HepG2 (cell line): ENCODE data around the gene ZNF554. TPM values are rescaled to one million over a fixed set of nuclear protein-coding genes. Genes with fewer than 3 reads are reported as not detected.

ENCODE experiments used
- SKIL ChIP-seq: sonication (generic); formaldehyde crosslinking; IDR thresholded peaks from 2 replicates; pipeline ENCODE4 v1.8.0; 2022; ENCODE audit warnings: missing genetic modification reagents, mild to moderate bottlenecking, moderate library complexity, borderline replicate concordance
- ZNF18 ChIP-seq: sonication (generic); formaldehyde crosslinking; IDR thresholded peaks from 2 replicates; pipeline ENCODE4 v1.8.0; 2022; ENCODE audit warnings: mild to moderate bottlenecking, missing genetic modification reagents; ENCODE audit not compliant: insufficient replicate concordance
- ZNF253 ChIP-seq: sonication (generic); formaldehyde crosslinking; IDR thresholded peaks from 2 replicates; pipeline ENCODE4 v1.8.0; 2022; ENCODE audit warnings: mild to moderate bottlenecking, missing genetic modification reagents, borderline replicate concordance
- ZNF33B ChIP-seq: sonication (generic); formaldehyde crosslinking; IDR thresholded peaks from 2 replicates; pipeline ENCODE4 v1.5.1; 2020; ENCODE audit warnings: mild to moderate bottlenecking, missing genetic modification reagents
- ZNF382 ChIP-seq: sonication (generic); formaldehyde crosslinking; IDR thresholded peaks from 2 replicates; pipeline ENCODE4 v1.5.0; 2020; ENCODE audit warnings: missing genetic modification reagents, mild to moderate bottlenecking, borderline replicate concordance
- ZNF572 ChIP-seq: sonication (generic); formaldehyde crosslinking; IDR thresholded peaks from 2 replicates; pipeline ENCODE4 v1.5.1; 2020; ENCODE audit warnings: mild to moderate bottlenecking, missing genetic modification reagents
- polyA plus RNA-seq, 8 experiments: library from polyadenylated mRNA; depleted of rRNA in 3 of 8; stranded (reverse) in 7 of 8; unstranded in 1 of 8; fragments of >200 nt; fragmentation: Illumina TruSeq in 4 of 8; extraction: Trizol in 4 of 8; gene quantifications; 2 replicates each; pipeline versions ENCODE4 v1.2.1 to v1.2.3, GENCODE V29; 2011 to 2016; ENCODE audit warnings: low read depth in 4 of 8, missing spikeins in 1 of 8, mixed read lengths in 1 of 8; ENCODE audit not compliant: insufficient read depth in 1 of 8
- total RNA-seq, 5 experiments: library from RNA; depleted of rRNA; stranded (reverse); fragments of >200 nt; fragmentation: Illumina TruSeq; extraction: Trizol; gene quantifications; 2 replicates each; pipeline ENCODE4 v1.2.3, GENCODE V29; 2016; ENCODE audit warnings: low read depth in 1 of 5
- TF ChIP-seq, protein P1 (sequence below): sonication (generic); formaldehyde crosslinking; IDR thresholded peaks from 2 replicates; pipeline ENCODE4 v1.8.1; 2023; ENCODE audit warnings: mild to moderate bottlenecking, missing genetic modification reagents
- TF ChIP-seq, protein P2 (sequence below): sonication (generic); formaldehyde crosslinking; IDR thresholded peaks from 2 replicates; pipeline ENCODE4 v1.4.0; 2020; ENCODE audit warnings: mild to moderate bottlenecking, missing genetic modification reagents
- TF ChIP-seq, protein P3 (sequence below): sonication (generic); formaldehyde crosslinking; IDR thresholded peaks from 2 replicates; pipeline ENCODE4 v1.4.0; 2020; ENCODE audit warnings: missing genetic modification reagents, mild to moderate bottlenecking, borderline replicate concordance

Gene ZNF554
- total and polyA plus RNA-seq, 2 of the 13 experiments (the other 11 are each of a cell fraction or from before 2014, with no cell fraction given): 2.2 to 2.7 TPM

- TF ChIP-seq, protein P1, sequence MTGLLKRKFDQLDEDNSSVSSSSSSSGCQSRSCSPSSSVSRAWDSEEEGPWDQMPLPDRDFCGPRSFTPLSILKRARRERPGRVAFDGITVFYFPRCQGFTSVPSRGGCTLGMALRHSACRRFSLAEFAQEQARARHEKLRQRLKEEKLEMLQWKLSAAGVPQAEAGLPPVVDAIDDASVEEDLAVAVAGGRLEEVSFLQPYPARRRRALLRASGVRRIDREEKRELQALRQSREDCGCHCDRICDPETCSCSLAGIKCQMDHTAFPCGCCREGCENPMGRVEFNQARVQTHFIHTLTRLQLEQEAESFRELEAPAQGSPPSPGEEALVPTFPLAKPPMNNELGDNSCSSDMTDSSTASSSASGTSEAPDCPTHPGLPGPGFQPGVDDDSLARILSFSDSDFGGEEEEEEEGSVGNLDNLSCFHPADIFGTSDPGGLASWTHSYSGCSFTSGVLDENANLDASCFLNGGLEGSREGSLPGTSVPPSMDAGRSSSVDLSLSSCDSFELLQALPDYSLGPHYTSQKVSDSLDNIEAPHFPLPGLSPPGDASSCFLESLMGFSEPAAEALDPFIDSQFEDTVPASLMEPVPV (CRISPR knock-in tag): no peak
- TF ChIP-seq ZNF253 (CRISPR knock-in tag) (no peak), SKIL (no peak), ZNF572 (CRISPR knock-in tag) (no peak), ZNF33B (CRISPR knock-in tag) (no peak), ZNF382 (CRISPR knock-in tag) (no peak), ZNF18 (CRISPR knock-in tag) (no peak)
- TF ChIP-seq, protein P2, sequence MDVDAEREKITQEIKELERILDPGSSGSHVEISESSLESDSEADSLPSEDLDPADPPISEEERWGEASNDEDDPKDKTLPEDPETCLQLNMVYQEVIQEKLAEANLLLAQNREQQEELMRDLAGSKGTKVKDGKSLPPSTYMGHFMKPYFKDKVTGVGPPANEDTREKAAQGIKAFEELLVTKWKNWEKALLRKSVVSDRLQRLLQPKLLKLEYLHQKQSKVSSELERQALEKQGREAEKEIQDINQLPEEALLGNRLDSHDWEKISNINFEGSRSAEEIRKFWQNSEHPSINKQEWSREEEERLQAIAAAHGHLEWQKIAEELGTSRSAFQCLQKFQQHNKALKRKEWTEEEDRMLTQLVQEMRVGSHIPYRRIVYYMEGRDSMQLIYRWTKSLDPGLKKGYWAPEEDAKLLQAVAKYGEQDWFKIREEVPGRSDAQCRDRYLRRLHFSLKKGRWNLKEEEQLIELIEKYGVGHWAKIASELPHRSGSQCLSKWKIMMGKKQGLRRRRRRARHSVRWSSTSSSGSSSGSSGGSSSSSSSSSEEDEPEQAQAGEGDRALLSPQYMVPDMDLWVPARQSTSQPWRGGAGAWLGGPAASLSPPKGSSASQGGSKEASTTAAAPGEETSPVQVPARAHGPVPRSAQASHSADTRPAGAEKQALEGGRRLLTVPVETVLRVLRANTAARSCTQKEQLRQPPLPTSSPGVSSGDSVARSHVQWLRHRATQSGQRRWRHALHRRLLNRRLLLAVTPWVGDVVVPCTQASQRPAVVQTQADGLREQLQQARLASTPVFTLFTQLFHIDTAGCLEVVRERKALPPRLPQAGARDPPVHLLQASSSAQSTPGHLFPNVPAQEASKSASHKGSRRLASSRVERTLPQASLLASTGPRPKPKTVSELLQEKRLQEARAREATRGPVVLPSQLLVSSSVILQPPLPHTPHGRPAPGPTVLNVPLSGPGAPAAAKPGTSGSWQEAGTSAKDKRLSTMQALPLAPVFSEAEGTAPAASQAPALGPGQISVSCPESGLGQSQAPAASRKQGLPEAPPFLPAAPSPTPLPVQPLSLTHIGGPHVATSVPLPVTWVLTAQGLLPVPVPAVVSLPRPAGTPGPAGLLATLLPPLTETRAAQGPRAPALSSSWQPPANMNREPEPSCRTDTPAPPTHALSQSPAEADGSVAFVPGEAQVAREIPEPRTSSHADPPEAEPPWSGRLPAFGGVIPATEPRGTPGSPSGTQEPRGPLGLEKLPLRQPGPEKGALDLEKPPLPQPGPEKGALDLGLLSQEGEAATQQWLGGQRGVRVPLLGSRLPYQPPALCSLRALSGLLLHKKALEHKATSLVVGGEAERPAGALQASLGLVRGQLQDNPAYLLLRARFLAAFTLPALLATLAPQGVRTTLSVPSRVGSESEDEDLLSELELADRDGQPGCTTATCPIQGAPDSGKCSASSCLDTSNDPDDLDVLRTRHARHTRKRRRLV: no peak
- TF ChIP-seq, protein P3, sequence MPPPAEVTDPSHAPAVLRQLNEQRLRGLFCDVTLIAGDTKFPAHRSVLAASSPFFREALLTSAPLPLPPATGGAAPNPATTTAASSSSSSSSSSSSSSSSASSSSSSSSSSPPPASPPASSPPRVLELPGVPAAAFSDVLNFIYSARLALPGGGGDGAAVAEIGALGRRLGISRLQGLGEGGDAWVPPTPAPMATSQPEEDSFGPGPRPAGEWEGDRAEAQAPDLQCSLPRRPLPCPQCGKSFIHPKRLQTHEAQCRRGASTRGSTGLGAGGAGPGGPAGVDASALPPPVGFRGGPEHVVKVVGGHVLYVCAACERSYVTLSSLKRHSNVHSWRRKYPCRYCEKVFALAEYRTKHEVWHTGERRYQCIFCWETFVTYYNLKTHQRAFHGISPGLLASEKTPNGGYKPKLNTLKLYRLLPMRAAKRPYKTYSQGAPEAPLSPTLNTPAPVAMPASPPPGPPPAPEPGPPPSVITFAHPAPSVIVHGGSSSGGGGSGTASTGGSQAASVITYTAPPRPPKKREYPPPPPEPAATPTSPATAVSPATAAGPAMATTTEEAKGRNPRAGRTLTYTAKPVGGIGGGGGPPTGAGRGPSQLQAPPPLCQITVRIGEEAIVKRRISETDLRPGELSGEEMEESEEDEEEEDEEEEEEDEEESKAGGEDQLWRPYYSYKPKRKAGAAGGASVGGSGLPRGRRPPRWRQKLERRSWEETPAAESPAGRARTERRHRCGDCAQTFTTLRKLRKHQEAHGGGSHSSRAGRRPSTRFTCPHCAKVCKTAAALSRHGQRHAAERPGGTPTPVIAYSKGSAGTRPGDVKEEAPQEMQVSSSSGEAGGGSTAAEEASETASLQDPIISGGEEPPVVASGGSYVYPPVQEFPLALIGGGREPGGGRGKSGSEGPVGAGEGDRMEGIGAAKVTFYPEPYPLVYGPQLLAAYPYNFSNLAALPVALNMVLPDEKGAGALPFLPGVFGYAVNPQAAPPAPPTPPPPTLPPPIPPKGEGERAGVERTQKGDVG: no peak
Measured at GRCh38 chr19:2798158-2798685, 21.4 kb upstream of the ZNF554 start (continued).
